B cell (primary cell): Measurements from ENCODE around the gene MBIP. TPM values are rescaled to one million over a fixed set of nuclear protein-coding genes. Genes with fewer than 3 reads are reported as not detected.

ENCODE experiments used
- ATAC-seq: fragments of 200-7000 bp; cut with Tn5 transposase; one replicate; pipeline ENCODE4 v1.10.0; 2021; ENCODE audit warnings: low read depth, mild to moderate bottlenecking, moderate number of reproducible peaks, moderate library complexity
- CTCF ChIA-PET: fragments of 350-600 bp; sonication (Branson Sonifier 250); formaldehyde crosslinking; loops from one replicate; lab custom pipeline; 2021; ENCODE audit warnings: antibody characterized with exemption, inconsistent platforms; lab: Charles Lee
- POLR2A ChIA-PET: fragments of 350-600 bp; sonication (Branson Sonifier 250); formaldehyde crosslinking; loops from one replicate; lab custom pipeline; 2021; ENCODE audit warnings: antibody characterized with exemption; lab: Charles Lee
- DNase-seq: peaks from one replicate; pipeline ENCODE4 v3.0.0; 2013
- H2AFZ ChIP-seq: 2 replicates; pipeline ENCODE4 v1.6.1; 2012; ENCODE audit warnings: mild to moderate bottlenecking, low read depth, low read length; ENCODE audit not compliant: insufficient read depth, poor library complexity, severe bottlenecking
- H3K27ac ChIP-seq, 2 donors: 1 replicate in 1 of 2; 2 replicates in 1 of 2; pipeline ENCODE4 v1.5.1; 2012 to 2013; ENCODE audit warnings: low read length in 2 of 2, mild to moderate bottlenecking in 2 of 2, moderate library complexity in 1 of 2
- H3K27me3 ChIP-seq, 4 experiments: fragments of 200-600 bp in 1 of 4; sonication (generic) in 1 of 4; replicated peaks in 1 of 4; 1 replicate in 2 of 4; 2 replicates in 2 of 4; pipeline versions ENCODE4 v1.6.1 to v1.7.0; 2013 to 2016; ENCODE audit warnings: low read length in 3 of 4, mild to moderate bottlenecking in 2 of 4, mixed read lengths in 1 of 4, moderate library complexity in 1 of 4; ENCODE audit not compliant: insufficient read depth in 4 of 4, control insufficient read depth in 3 of 4; ENCODE audit errors: control extremely low read depth in 1 of 4
- H3K36me3 ChIP-seq, 2 experiments: replicated peaks in 1 of 2; 1 replicate in 1 of 2; 2 replicates in 1 of 2; pipeline versions ENCODE4 v1.6.1 to v1.7.1; 2013; ENCODE audit warnings: low read length in 1 of 2; ENCODE audit not compliant: insufficient read depth in 2 of 2, control insufficient read depth in 1 of 2; ENCODE audit errors: control extremely low read depth in 1 of 2, extremely low read depth in 1 of 2
- H3K4me1 ChIP-seq, 2 donors: fragments of 200-600 bp in 1 of 2; sonication (generic) in 1 of 2; 1 replicate in 1 of 2; 2 replicates in 1 of 2; pipeline versions ENCODE4 v1.5.1 to v1.6.1; 2013 to 2017; ENCODE audit warnings: low read length in 2 of 2; ENCODE audit not compliant: control insufficient read depth in 2 of 2, insufficient read depth in 2 of 2
- H3K4me2 ChIP-seq: replicated peaks from 2 replicates; pipeline ENCODE3; 2012; ENCODE audit warnings: mild to moderate bottlenecking, low read depth, low read length; ENCODE audit not compliant: poor library complexity, severe bottlenecking
- H3K4me3 ChIP-seq, 5 experiments: fragments of 200-600 bp in 1 of 5; sonication (generic) in 1 of 5; 1 replicate in 3 of 5; 2 replicates in 2 of 5; pipeline versions ENCODE4 v1.5.1 to v1.7.0; 2011 to 2016; ENCODE audit warnings: low read length in 4 of 5, mild to moderate bottlenecking in 4 of 5, low read depth in 2 of 5, control low read depth in 1 of 5, moderate library complexity in 1 of 5; ENCODE audit not compliant: insufficient read depth in 1 of 5; ENCODE audit errors: control extremely low read depth in 1 of 5, extremely low read depth in 1 of 5
- H3K79me2 ChIP-seq: fragments of 200-600 bp; sonication (generic); one replicate; pipeline ENCODE4 v1.6.0; 2016; ENCODE audit warnings: low read length; ENCODE audit not compliant: control insufficient read depth, insufficient read depth
- H3K9ac ChIP-seq: fragments of 200-600 bp; sonication (generic); 2 replicates; pipeline ENCODE4 v1.6.1; 2017; ENCODE audit warnings: mild to moderate bottlenecking, low read length, moderate library complexity
- H3K9me3 ChIP-seq, 3 donors: one replicate each; pipeline versions ENCODE4 v1.6.1 to v1.7.1; 2013; ENCODE audit warnings: low read length in 2 of 3; ENCODE audit not compliant: control insufficient read depth in 2 of 3, insufficient read depth in 1 of 3; ENCODE audit errors: control extremely low read depth in 1 of 3
- H4K20me1 ChIP-seq: 2 replicates; pipeline ENCODE4 v1.6.0; 2012; ENCODE audit warnings: mild to moderate bottlenecking, low read length; ENCODE audit not compliant: insufficient read depth, control insufficient read depth, poor library complexity, severe bottlenecking
- H3K27ac Mint-ChIP-seq: one replicate; pipeline ENCODE4 v1.8.0; 2021; ENCODE audit warnings: mixed read lengths
- H3K27me3 Mint-ChIP-seq: one replicate; pipeline ENCODE4 v1.8.0; 2021; ENCODE audit warnings: mixed read lengths
- H3K4me1 Mint-ChIP-seq: one replicate; pipeline ENCODE4 v1.8.0; 2021; ENCODE audit warnings: mixed read lengths
- H3K4me3 Mint-ChIP-seq: one replicate; pipeline ENCODE4 v1.8.0; 2021; ENCODE audit warnings: mixed read lengths
- H3K9me3 Mint-ChIP-seq: one replicate; pipeline ENCODE4 v1.8.0; 2022; ENCODE audit warnings: mixed read lengths; ENCODE audit not compliant: insufficient read depth
- EZH2 ChIP-seq: IDR thresholded peaks from 2 replicates; pipeline ENCODE4 v1.6.1; 2012; ENCODE audit warnings: borderline replicate concordance, low read depth, mild to moderate bottlenecking, moderate library complexity, low read length; ENCODE audit not compliant: insufficient read depth, poor library complexity, severe bottlenecking
- WGBS: methylation state at CpG from one replicate; pipeline ENCODE4 v1.1.5; 2013; ENCODE audit warnings: missing lambda C conversion rate; ENCODE audit not compliant: insufficient coverage; 5-methylcytosine and 5-hydroxymethylcytosine counted together
- intact Hi-C: fragments of 100-400 bp; cut with micrococcal nuclease; formaldehyde crosslinking; loops from one replicate; pipeline ENCODE4 v1.10.0; 2022
- polyA plus RNA-seq: library from polyadenylated mRNA; depleted of rRNA; stranded (reverse); fragments of >200 nt; gene quantifications from 2 replicates; pipeline ENCODE4 v1.2.3, GENCODE V29; 2012
- total RNA-seq, 2 donors: library from RNA; stranded (reverse); fragments of 120-200 nt in 1 of 2; gene quantifications; 1 replicate in 1 of 2; 2 replicates in 1 of 2; pipeline versions ENCODE4 v1.2.3 to v1.2.4, GENCODE V29; 2013 to 2022
- TF ChIP-seq, protein P1 (sequence below): fragments of 200-600 bp; IDR thresholded peaks from one replicate; pipeline ENCODE4 v1.8.0; 2022; ENCODE audit warnings: antibody characterized with exemption, mild to moderate bottlenecking

MBIP gene
- total and polyA plus RNA-seq, 2 donors (not counting 1 experiment from before 2014, with no cell fraction given) = 9.3 to 20.8 TPM

DNA sequence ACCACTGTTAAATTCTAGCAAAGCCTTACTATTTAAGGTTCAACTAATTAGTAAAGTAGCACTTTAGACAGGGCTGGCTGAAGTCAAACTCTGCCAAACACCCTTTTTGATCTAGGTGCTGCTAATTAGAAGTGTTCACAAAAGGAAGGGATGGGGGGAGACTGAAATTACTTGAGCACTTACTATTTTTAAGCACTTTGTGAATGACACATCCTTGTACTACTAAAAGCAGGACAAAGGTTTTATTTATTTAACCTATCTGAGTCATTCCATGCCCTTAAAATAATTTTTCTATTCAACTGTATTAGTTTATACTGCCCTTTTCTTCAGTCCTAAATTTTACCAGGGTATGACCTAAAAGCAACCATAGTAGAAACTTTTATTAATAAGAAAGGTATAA, 20.1 kb downstream of the MBIP start:
- DNase-seq (no peak), ATAC-seq (no peak)
- intact Hi-C loops = no loop called here
- Mint-ChIP-seq H3K9me3 (no peaks in the 10 kb centered on the region), H3K27ac (no peak overlapping the region), H3K27me3 (no peaks in the 10 kb centered on the region), H3K4me3 (no peak overlapping the region), H3K4me1 (no peaks in the 10 kb centered on the region)
- Histone ChIP-seq H3K79me2 (no peaks in the 10 kb centered on the region), H2AFZ (no peak overlapping the region), H3K36me3 (peaks cover 7 to 34% of the 10 kb centered on the region in 2 experiments), H3K9ac (no peak overlapping the region), H3K4me1 (no peaks in the 10 kb centered on the region), H3K4me2 (no peak overlapping the region), H3K4me3 (no peak overlapping the region), H3K9me3 (no peaks in the 10 kb centered on the region), H3K27ac (no peak overlapping the region), H4K20me1 (no peaks in the 10 kb centered on the region), H3K27me3 (no peaks in the 10 kb centered on the region)
- POLR2A ChIA-PET = no interaction called here
- CTCF ChIA-PET = no interaction called here
- TF ChIP-seq, protein P1, sequence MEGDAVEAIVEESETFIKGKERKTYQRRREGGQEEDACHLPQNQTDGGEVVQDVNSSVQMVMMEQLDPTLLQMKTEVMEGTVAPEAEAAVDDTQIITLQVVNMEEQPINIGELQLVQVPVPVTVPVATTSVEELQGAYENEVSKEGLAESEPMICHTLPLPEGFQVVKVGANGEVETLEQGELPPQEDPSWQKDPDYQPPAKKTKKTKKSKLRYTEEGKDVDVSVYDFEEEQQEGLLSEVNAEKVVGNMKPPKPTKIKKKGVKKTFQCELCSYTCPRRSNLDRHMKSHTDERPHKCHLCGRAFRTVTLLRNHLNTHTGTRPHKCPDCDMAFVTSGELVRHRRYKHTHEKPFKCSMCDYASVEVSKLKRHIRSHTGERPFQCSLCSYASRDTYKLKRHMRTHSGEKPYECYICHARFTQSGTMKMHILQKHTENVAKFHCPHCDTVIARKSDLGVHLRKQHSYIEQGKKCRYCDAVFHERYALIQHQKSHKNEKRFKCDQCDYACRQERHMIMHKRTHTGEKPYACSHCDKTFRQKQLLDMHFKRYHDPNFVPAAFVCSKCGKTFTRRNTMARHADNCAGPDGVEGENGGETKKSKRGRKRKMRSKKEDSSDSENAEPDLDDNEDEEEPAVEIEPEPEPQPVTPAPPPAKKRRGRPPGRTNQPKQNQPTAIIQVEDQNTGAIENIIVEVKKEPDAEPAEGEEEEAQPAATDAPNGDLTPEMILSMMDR = no peak
- no peak for TF ChIP-seq EZH2

DNA sequence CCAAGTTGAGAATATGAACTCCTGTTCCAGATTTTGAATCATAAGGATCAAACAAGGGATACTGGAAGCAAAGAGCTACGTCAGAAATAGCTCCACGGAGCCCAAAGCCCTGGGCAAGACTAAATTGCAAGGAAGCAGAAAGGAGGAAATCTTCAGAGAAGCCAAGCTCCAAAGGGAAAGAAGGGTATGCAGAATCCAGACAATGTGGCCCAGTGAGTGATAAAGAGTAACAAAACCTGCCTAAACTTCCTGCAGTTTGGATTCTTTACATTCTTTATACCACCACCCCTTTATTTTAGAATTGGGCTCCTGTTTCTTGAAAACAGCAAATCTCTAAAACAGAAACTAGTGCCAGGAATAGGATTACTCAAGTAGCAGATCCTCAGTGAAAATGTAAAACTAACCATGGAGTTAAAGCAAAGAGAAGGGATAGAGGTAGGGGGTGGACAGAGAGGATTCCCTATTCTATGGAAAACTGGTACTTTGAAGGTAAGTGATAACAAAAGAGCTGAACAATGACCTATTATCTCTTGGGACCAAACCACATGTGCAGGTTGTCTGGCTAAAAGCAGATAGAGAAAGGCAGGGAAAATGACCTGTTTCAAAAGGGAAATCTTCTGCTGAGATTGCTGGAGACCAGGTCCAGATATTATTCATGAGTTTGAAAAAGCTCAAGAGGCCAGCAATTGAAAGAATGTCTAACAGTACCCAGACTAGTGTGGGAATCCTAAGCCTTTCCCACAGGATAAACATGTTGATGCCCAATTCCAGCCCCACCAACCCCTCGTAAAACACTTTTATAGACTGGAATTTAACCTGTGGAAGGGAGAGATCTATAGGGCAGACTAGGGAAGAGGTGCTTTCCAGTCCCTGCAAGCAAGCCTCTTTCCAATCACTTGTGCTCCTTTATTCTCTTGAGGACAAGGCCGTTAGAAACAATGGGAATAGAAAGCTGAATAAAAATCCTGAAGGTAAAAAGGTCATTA, 24.5 kb downstream of the MBIP start:
- Mint-ChIP-seq H3K4me3 (no peak overlapping the region), H3K4me1 (no peaks in the 10 kb centered on the region), H3K27ac (no peak overlapping the region), H3K9me3 (no peaks in the 10 kb centered on the region), H3K27me3 (no peaks in the 10 kb centered on the region)
- no peak overlapping the region for H3K27ac ChIP-seq
- peaks cover 5 to 20% of the 10 kb centered on the region in 2 experiments for H3K36me3 ChIP-seq
- no peak overlapping the region for H3K4me2 ChIP-seq
- H2AFZ ChIP-seq = no peak overlapping the region
- H3K9me3 ChIP-seq = no peaks in the 10 kb centered on the region
- ATAC-seq (no peak), DNase-seq (no peak)
- H3K4me1 ChIP-seq = no peaks in the 10 kb centered on the region
- ChIA-PET CTCF (no interaction called here), POLR2A (no interaction called here)
- WGBS = 83% methylated on average over 1 of the region's 4 CpGs
- intact Hi-C loops = no loop called here
- no peaks in the 10 kb centered on the region for H4K20me1 ChIP-seq
- H3K27me3 ChIP-seq = no peaks in the 10 kb centered on the region
- H3K79me2 ChIP-seq = no peaks in the 10 kb centered on the region
- H3K4me3 ChIP-seq = no peak overlapping the region
- no peak overlapping the region for H3K9ac ChIP-seq
- TF ChIP-seq, protein P1 = no peak
- TF ChIP-seq EZH2 = no peak
